HG03469 (cell line): Measurements from ENCODE around the gene RHOXF1.
"Not testable (repeated sequence)": the region's sequence is repeated elsewhere in the genome, so short reads cannot be mapped to it uniquely, and the experiment has no call there.

ENCODE experiments used
- ATAC-seq: cut with Tn5 transposase; IDR thresholded peaks from one replicate; pipeline ENCODE4 v1.9.1; 2021; ENCODE audit warnings: mild to moderate bottlenecking, moderate library complexity, moderate number of reproducible peaks; ENCODE audit not compliant: unreplicated experiment

Gene RHOXF1

GRCh38 chrX:120087289-120088017 lies 28.3 kb downstream of the RHOXF1 start:
- no peak for ATAC-seq

- not testable (repeated sequence) for ATAC-seq
Measured at GRCh38 chrX:120085553-120086185, 30.0 kb downstream of the RHOXF1 start.

GRCh38 chrX:120077590-120077989 lies 38.1 kb downstream of the RHOXF1 start, which contains the start of gene RHOXF2B:
Gene RHOXF2B (minus strand): TSS chrX:120077690. CDS start chrX:120077552, 138 bp downstream.
- not testable (repeated sequence) for ATAC-seq

GRCh38 chrX:120066169-120066568 lies 49.5 kb downstream of the RHOXF1 start:
- not testable (repeated sequence) for ATAC-seq
